Fibroblast of mammary gland (primary cell): ENCODE measurements around the gene RNF168.
A peak's percentile ranks its signal among the peaks of the same experiment; 100 is the strongest.
"Not testable (repeated sequence)": the region's sequence is repeated elsewhere in the genome, so short reads cannot be mapped to it uniquely, and the experiment has no call there.

Source experiments
- DNase-seq: peaks from one replicate; pipeline ENCODE4 v3.0.0-alpha.2; 2010; ENCODE audit warnings: low read depth
- H3K4me3 ChIP-seq: 2 replicates; pipeline ENCODE4 v1.5.1; 2011; ENCODE audit warnings: low read depth, mild to moderate bottlenecking, low read length, moderate library complexity; ENCODE audit not compliant: control insufficient read depth
- CTCF ChIP-seq: conservative IDR thresholded peaks from 2 replicates; pipeline ENCODE4 v1.5.1; 2011; ENCODE audit warnings: low read depth, low read length, inconsistent platforms; ENCODE audit not compliant: control insufficient read depth, insufficient read depth

RNF168 gene, protein sequence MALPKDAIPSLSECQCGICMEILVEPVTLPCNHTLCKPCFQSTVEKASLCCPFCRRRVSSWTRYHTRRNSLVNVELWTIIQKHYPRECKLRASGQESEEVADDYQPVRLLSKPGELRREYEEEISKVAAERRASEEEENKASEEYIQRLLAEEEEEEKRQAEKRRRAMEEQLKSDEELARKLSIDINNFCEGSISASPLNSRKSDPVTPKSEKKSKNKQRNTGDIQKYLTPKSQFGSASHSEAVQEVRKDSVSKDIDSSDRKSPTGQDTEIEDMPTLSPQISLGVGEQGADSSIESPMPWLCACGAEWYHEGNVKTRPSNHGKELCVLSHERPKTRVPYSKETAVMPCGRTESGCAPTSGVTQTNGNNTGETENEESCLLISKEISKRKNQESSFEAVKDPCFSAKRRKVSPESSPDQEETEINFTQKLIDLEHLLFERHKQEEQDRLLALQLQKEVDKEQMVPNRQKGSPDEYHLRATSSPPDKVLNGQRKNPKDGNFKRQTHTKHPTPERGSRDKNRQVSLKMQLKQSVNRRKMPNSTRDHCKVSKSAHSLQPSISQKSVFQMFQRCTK

DNA sequence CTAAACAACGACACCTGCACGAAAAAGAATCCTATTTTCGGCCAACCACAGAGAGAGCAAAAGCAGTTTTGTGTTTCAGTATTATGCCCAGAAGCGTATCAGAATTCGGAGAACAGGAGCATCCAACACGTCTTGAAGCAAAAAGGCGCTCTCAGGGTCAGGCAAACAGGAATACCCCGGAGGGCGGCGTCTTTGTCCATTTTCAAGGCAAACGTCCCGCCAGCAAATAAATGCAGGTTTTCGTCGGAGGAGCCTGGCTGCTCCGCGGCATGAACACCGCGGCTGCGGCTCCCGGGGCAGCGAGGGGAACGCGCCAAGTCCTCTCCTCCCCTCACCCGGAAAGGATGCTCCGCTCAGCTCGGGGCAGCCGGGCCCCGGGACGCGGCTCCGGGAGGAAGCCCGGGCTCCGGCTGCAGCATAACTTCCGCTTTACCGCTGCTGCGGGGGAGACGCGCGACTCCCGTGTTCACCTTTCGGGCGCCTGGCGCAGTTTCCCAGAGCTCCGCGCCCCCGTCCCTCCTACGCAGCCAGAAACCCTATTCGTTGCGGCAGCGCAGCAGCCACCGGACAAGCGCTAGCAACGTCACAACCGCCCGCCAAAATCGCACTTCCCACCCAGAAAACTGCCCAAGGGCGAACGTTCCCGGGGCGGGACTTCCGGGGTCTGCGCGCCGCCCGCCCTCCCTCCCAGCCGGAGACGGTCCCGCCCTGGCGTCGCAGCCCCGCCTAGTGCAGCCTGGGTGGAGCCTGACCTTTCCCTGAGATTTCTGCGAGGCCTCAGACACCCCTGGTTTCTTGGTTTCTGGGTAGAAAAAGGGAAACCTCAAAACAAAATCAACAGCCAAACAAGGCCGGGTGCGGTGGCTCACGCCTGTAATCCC lies at the start of gene RNF168:
RNF168 (minus strand) TSS at position 573 of the 881 bp plus-strand sequence. CDS start 595 bp downstream, outside the sequence.
- DNase-seq: peak; percentile 94
- peak within 1 kb of the TSS; percentile 83 for H3K4me3 ChIP-seq
- TF ChIP-seq CTCF: no peak

DNA sequence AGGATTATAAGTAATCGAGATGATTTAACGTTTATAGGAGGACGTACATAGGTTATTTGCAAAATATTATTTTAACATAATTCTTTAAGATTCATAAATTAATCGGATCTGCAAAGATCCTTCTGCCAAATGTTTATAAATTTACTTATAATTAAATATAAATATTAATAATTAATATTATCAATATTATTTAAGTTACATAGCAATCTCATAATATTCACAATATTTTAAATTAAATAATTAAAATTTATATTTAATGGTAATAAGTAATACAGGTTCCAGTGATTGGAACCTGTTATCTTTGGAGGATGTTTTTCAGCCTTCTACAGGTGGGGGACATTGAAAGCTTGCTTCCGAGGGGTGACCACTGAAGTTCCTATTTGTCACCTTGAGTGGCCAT lies 48.7 kb upstream of the RNF168 start:
- DNase-seq: no peak
- no peak overlapping the region for H3K4me3 ChIP-seq
- TF ChIP-seq CTCF: no peak

- H3K4me3 ChIP-seq, DNase-seq: not testable (repeated sequence)
Measured at GRCh38 chr3:196550172-196550571, 46.6 kb upstream of the RNF168 start.

- not testable (repeated sequence) for DNase-seq, H3K4me3 ChIP-seq
Measured at GRCh38 chr3:196549312-196549711, 45.7 kb upstream of the RNF168 start.

- DNase-seq: no peak
- no peak for TF ChIP-seq CTCF
- no peak overlapping the region for H3K4me3 ChIP-seq
Measured at GRCh38 chr3:196547067-196547466, 43.5 kb upstream of the RNF168 start.

DNA sequence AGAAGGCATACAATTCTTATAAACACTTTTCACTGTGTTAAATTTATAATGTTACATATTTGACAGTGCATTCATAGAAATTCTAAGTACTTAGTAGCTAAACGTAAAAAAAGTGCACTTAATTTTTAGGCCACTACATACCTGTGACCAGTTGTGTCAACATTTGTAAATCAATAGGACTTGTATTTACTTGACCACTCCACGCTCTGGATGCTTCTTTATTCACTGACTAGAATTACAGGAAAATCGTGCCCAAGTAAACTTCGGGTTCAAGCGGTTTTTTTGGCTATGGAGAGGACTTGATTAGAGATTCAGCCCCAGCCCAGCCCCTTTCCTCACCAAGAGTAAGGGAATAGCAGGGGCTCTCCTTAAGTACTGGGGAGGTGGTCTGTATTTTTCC lies 43.0 kb upstream of the RNF168 start:
- H3K4me3 ChIP-seq: no peak overlapping the region
- TF ChIP-seq CTCF: no peak
- DNase-seq: no peak

GRCh38 chr3:196544491-196544992 lies 41.0 kb upstream of the RNF168 start:
- H3K4me3 ChIP-seq: no peak overlapping the region
- TF ChIP-seq CTCF: no peak
- no peak for DNase-seq
